Testis (tissue), 3 donors: ENCODE results near the gene AJM1. TPM values are rescaled to one million over a fixed set of nuclear protein-coding genes. Genes with fewer than 3 reads are reported as not detected.

Experiments used
- DNase-seq: peaks from one replicate; pipeline ENCODE4 v3.0.0-alpha.2; 2019
- H3K27ac ChIP-seq, 2 donors: fragments of 200-600 bp; sonication (generic); one replicate each; pipeline ENCODE4 v1.5.1; 2019
- H3K27me3 ChIP-seq: fragments of 200-600 bp; sonication (generic); one replicate; pipeline ENCODE4 v1.5.1; 2019
- H3K36me3 ChIP-seq: fragments of 200-600 bp; sonication (generic); one replicate; pipeline ENCODE4 v1.5.1; 2017; ENCODE audit warnings: low read depth; ENCODE audit errors: missing control alignments
- H3K4me1 ChIP-seq: fragments of 200-600 bp; sonication (generic); one replicate; pipeline ENCODE4 v1.5.1; 2019
- H3K4me3 ChIP-seq, 2 donors: fragments of 200-600 bp; sonication (generic); one replicate each; pipeline ENCODE4 v1.5.1; 2017 to 2019
- H3K9me3 ChIP-seq: fragments of 200-600 bp; sonication (generic); one replicate; pipeline ENCODE4 v1.5.1; 2017
- CTCF ChIP-seq, 3 experiments: fragments of 450-650 bp in 2 of 3; fragments of 200-600 bp in 1 of 3; sonication (generic) in 1 of 3; IDR thresholded peaks; one replicate each; pipeline ENCODE4 v1.5.1; 2016 to 2019; ENCODE audit warnings: antibody characterized with exemption in 3 of 3, mild to moderate bottlenecking in 2 of 3, moderate library complexity in 1 of 3
- POLR2A ChIP-seq: fragments of 450-650 bp; IDR thresholded peaks from one replicate; pipeline ENCODE4 v1.6.1; 2017; ENCODE audit warnings: antibody characterized with exemption, mild to moderate bottlenecking, moderate library complexity
- WGBS, 2 donors: methylation state at CpG; one replicate each; pipeline ENCODE4 v1.1.5; 2018; 5-methylcytosine and 5-hydroxymethylcytosine counted together
- intact Hi-C: fragments of 100-400 bp; cut with DNase I; formaldehyde crosslinking; loops from one replicate; pipeline ENCODE4 v1.15.1; 2023; ENCODE audit warnings: low total_unique reads
- polyA plus RNA-seq: library from polyadenylated mRNA; stranded (reverse); fragments of 350-450 nt; fragmentation: Illumina TruSeq; extraction: RNeasy Lipid Tissue Mini Kit (QIAGEN cat#74804); gene quantifications from one replicate; pipeline ENCODE4 v1.2.3, GENCODE V29; 2014; ENCODE audit warnings: low read depth, low replicate concordance; ENCODE audit not compliant: insufficient read depth
- total RNA-seq, 2 donors: library from RNA; depleted of rRNA; stranded (reverse); fragments of >200 nt; gene quantifications; one replicate each; pipeline ENCODE4 v1.2.3, GENCODE V29; 2016

The AJM1 gene
- total and polyA plus RNA-seq, 3 donors from 2014 or later = 4.0 to 24.6 (median 13.1) TPM

DNA sequence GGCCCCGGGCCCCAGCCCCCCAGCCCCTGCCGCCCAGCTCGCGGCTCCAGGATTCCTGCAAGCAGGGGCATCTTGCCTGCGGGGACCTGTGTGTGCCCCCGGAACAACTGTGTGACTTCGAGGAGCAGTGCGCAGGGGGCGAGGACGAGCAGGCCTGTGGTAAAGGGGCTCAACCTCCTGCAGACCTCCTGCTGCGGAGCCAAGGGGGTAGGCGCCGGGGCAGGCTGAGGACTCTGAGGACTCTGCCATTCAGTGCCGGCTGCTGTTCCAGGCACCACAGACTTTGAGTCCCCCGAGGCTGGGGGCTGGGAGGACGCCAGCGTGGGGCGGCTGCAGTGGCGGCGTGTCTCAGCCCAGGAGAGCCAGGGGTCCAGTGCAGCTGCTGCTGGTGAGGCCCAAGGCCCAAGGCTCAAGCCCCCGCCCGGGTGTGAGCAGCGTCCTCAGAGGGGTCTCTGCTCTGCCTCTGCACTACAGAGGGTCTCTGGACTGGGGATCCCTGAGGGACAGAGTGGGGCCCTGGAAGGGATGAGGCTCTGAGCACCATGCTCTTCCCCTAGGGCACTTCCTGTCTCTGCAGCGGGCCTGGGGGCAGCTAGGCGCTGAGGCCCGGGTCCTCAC, 13.3 kb downstream of the AJM1 start:
- WGBS, 2 donors = 86% methylated on average over 26 of the region's 26 CpGs; no CpG with 5 or more reads in 1 of the 2 donors
- Histone ChIP-seq H3K36me3 (no peaks in the 10 kb centered on the region), H3K9me3 (no peaks in the 10 kb centered on the region), H3K4me3 (no peak overlapping the region), H3K27me3 (no peaks in the 10 kb centered on the region), H3K27ac (no peak overlapping the region), H3K4me1 (peaks cover 29% of the 10 kb centered on the region)
- no peak for TF ChIP-seq CTCF (IDR thresholded peaks at IDR 0.05)
- no peak for TF ChIP-seq POLR2A
- intact Hi-C loops = no loop called here
- no peak for DNase-seq

DNA sequence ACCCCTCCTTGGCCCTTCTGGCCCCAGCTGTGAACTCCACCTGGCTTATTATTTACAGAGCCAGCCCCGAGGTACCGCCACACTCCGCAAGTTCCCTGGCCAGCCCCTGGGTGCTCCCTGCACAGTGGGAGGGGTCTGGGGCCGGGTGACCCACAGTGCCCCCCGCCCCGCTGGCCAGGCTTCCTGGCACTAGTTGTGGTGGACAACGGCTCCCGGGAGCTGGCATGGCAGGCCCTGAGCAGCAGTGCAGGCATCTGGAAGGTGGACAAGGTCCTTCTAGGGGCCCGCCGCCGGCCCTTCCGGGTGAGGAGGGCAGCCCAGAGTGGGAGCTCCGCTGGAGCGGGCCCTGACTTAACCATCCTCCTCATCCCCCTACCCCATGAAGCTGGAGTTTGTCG, 13.8 kb downstream of the AJM1 start:
- intact Hi-C loops = no loop called here

GRCh38 chr9:136856541-136857141, 14.4 kb downstream of the AJM1 start:
- no peaks in the 10 kb centered on the region for H3K27me3 ChIP-seq
- DNase-seq = no peak
- intact Hi-C loops = no loop called here
- peaks cover 20% of the 10 kb centered on the region for H3K4me1 ChIP-seq
- WGBS, 2 donors = 76 to 85% methylated on average over 2 to 14 of the region's 14 CpGs
- no peak for TF ChIP-seq POLR2A
- peak in 1 of 3 experiments; percentile 4 for TF ChIP-seq CTCF (IDR thresholded peaks at IDR 0.05)
- H3K27ac ChIP-seq = no peak overlapping the region
- no peaks in the 10 kb centered on the region for H3K36me3 ChIP-seq
- H3K9me3 ChIP-seq = no peaks in the 10 kb centered on the region
- no peak overlapping the region for H3K4me3 ChIP-seq

More for the DNA sequence above, 13.8 kb downstream of the AJM1 start:
- no peak overlapping the region for H3K27ac ChIP-seq
- no peaks in the 10 kb centered on the region for H3K27me3 ChIP-seq
- no peaks in the 10 kb centered on the region for H3K9me3 ChIP-seq
- no peaks in the 10 kb centered on the region for H3K36me3 ChIP-seq
- 77 to 100% methylated on average over 2 to 13 of the region's 15 CpGs for WGBS, 2 donors
- TF ChIP-seq POLR2A = no peak
- TF ChIP-seq CTCF (IDR thresholded peaks at IDR 0.05) = no peak
- H3K4me1 ChIP-seq = peaks cover 26% of the 10 kb centered on the region
- DNase-seq = no peak
- H3K4me3 ChIP-seq = no peak overlapping the region

GRCh38 chr9:136857166-136857565, 14.9 kb downstream of the AJM1 start:
- Histone ChIP-seq H3K27me3 (no peaks in the 10 kb centered on the region), H3K9me3 (no peaks in the 10 kb centered on the region), H3K4me3 (no peak overlapping the region), H3K36me3 (no peaks in the 10 kb centered on the region), H3K4me1 (peaks cover 15% of the 10 kb centered on the region), H3K27ac (no peak overlapping the region)
- TF ChIP-seq POLR2A = no peak
- TF ChIP-seq CTCF (IDR thresholded peaks at IDR 0.05) = no peak
- intact Hi-C loops = no loop called here
- no peak for DNase-seq
- 85 to 88% methylated on average over 9 to 19 of the region's 19 CpGs for WGBS, 2 donors
